HepG2 (cell line): Measurements from ENCODE around the gene NKX6-1. TPM values are rescaled to one million over a fixed set of nuclear protein-coding genes. Genes with fewer than 3 reads are reported as not detected.

ENCODE experiments used
- ATAC-seq: fragments of 200-7000 bp; cut with Tn5 transposase; 3 replicates; pipeline ENCODE4 v1.9.1; 2020; ENCODE audit warnings: mild to moderate bottlenecking, moderate library complexity
- BruUV-seq: library from RNA; stranded (reverse); fragments of 400-500 nt; replicated peaks from 2 replicates; lab custom pipeline; 2021; lab: Mats Ljungman, UMichigan
- CTCF ChIA-PET: fragments of 300-600 bp; formaldehyde crosslinking; extraction: SDS; loops from one replicate; lab custom pipeline; 2021; ENCODE audit warnings: low total read pairs, inconsistent platforms, low intra/inter-chr PET ratio; lab: Yijun Ruan, JAX
- POLR2A ChIA-PET: fragments of 350-600 bp; sonication (Branson Sonifier 250); formaldehyde crosslinking; loops from one replicate; lab custom pipeline; 2020; ENCODE audit warnings: antibody characterized with exemption, inconsistent platforms; lab: Yijun Ruan, JAX
- DNase-seq: peaks from one replicate; pipeline ENCODE4 v3.0.0-alpha.2; 2015; ENCODE audit warnings: low spot score
- FAIRE-seq: peaks from 3 replicates; lab custom pipeline; 2011; peaks lifted over from hg19 to GRCh38; lab: Jason Lieb, UNC
- H2AFZ ChIP-seq: one replicate; pipeline ENCODE4 v1.6.1; 2011; ENCODE audit warnings: low read length, inconsistent platforms
- H3K27ac ChIP-seq: fragments of 300-600 bp; 3 replicates; pipeline ENCODE4 v1.8.0; 2011; ENCODE audit warnings: mixed run types, mild to moderate bottlenecking, mixed read lengths, low read length, inconsistent platforms; ENCODE audit not compliant: insufficient read depth; ENCODE audit errors: extremely low read length
- H3K27me3 ChIP-seq, 2 experiments: fragments of 200-600 bp in 1 of 2; 2 replicates in 1 of 2; 3 replicates in 1 of 2; pipeline versions ENCODE4 v1.6.0 to v1.8.0; 2011; ENCODE audit warnings: low read length in 2 of 2, mild to moderate bottlenecking in 2 of 2, moderate library complexity in 2 of 2, inconsistent platforms in 1 of 2; ENCODE audit not compliant: insufficient read depth in 2 of 2, control insufficient read depth in 1 of 2
- H3K36me3 ChIP-seq, 2 experiments: fragments of 200-600 bp in 1 of 2; replicated peaks in 1 of 2; 2 replicates in 1 of 2; 3 replicates in 1 of 2; pipeline versions ENCODE4 v1.5.1 to v1.8.0; 2011; ENCODE audit warnings: low read length in 2 of 2, inconsistent platforms in 1 of 2; ENCODE audit not compliant: insufficient read depth in 2 of 2, control insufficient read depth in 1 of 2
- H3K4me1 ChIP-seq: 2 replicates; pipeline ENCODE4 v1.5.1; 2012; ENCODE audit warnings: low read length, inconsistent platforms; ENCODE audit not compliant: insufficient read depth
- H3K4me2 ChIP-seq: 2 replicates; pipeline ENCODE4 v1.6.0; 2011; ENCODE audit warnings: low read depth, low read length, inconsistent platforms
- H3K4me3 ChIP-seq, 3 experiments: fragments of 200-600 bp in 1 of 3; sonication (generic), shearing (Covaris generic) in 1 of 3; replicated peaks in 1 of 3; 2 replicates each; pipeline ENCODE4 v1.5.1; 2011 to 2016; ENCODE audit warnings: low read length in 3 of 3, inconsistent platforms in 2 of 3, low read depth in 2 of 3, mild to moderate bottlenecking in 2 of 3, control low read depth in 1 of 3, mixed read lengths in 1 of 3; ENCODE audit not compliant: insufficient read depth in 1 of 3
- H3K79me2 ChIP-seq: one replicate; pipeline ENCODE4 v1.6.1; 2011; ENCODE audit warnings: low read length, inconsistent platforms; ENCODE audit not compliant: insufficient read depth
- H3K9ac ChIP-seq: 2 replicates; pipeline ENCODE4 v1.6.0; 2011; ENCODE audit warnings: mild to moderate bottlenecking, low read depth, low read length, inconsistent platforms; ENCODE audit not compliant: insufficient read depth
- H3K9me3 ChIP-seq: 2 replicates; pipeline ENCODE4 v1.5.1; 2012; ENCODE audit warnings: mild to moderate bottlenecking, low read length
- H4K20me1 ChIP-seq: 2 replicates; pipeline ENCODE4 v1.6.0; 2011; ENCODE audit warnings: inconsistent platforms, mild to moderate bottlenecking, low read length, moderate library complexity; ENCODE audit not compliant: insufficient read depth
- AKNA ChIP-seq: sonication (generic); formaldehyde crosslinking; IDR thresholded peaks from 2 replicates; pipeline ENCODE4 v1.4.0; 2020; ENCODE audit warnings: missing genetic modification reagents, borderline replicate concordance
- BCL3 ChIP-seq: sonication (generic); formaldehyde crosslinking; IDR thresholded peaks from 2 replicates; pipeline ENCODE4 v1.5.1; 2020; ENCODE audit warnings: mild to moderate bottlenecking, missing genetic modification reagents, moderate library complexity
- CEBPB ChIP-seq: IDR thresholded peaks from 2 replicates; pipeline ENCODE4 v1.6.1; 2011; ENCODE audit warnings: low read depth, low read length, improper control_type of control experiment, borderline replicate concordance
- CHD2 ChIP-seq: IDR thresholded peaks from 2 replicates; pipeline ENCODE4 v1.6.1; 2011; ENCODE audit warnings: low read depth, low read length, improper control_type of control experiment
- GLMP ChIP-seq: sonication (generic); formaldehyde crosslinking; IDR thresholded peaks from 2 replicates; pipeline ENCODE4 v1.9.0; 2021; ENCODE audit warnings: missing genetic modification reagents, mild to moderate bottlenecking, borderline replicate concordance
- KLF12 ChIP-seq: sonication (generic); formaldehyde crosslinking; IDR thresholded peaks from 2 replicates; pipeline ENCODE4 v1.4.0; 2020; ENCODE audit warnings: missing genetic modification reagents, borderline replicate concordance
- RFX3 ChIP-seq: IDR thresholded peaks from 2 replicates; pipeline ENCODE4 v1.6.1; 2016; ENCODE audit warnings: missing biosample characterization, missing genetic modification reagents
- RFX5 ChIP-seq: IDR thresholded peaks from 2 replicates; pipeline ENCODE4 v1.6.1; 2011; ENCODE audit warnings: low read depth, low read length, improper control_type of control experiment
- SOX13 ChIP-seq, 3 experiments: fragments of 450-650 bp in 1 of 3; sonication (generic) in 1 of 3; formaldehyde crosslinking in 1 of 3; IDR thresholded peaks in 2 of 3; conservative IDR thresholded peaks in 1 of 3; 2 replicates each; pipeline versions ENCODE4 v1.5.0 to v1.6.1; 2016 to 2020; ENCODE audit warnings: antibody characterized with exemption in 1 of 3, mild to moderate bottlenecking in 1 of 3, missing compliant biosample characterization in 1 of 3, missing genetic modification reagents in 1 of 3, moderate library complexity in 1 of 3
- ZNF20 ChIP-seq: sonication (generic); formaldehyde crosslinking; IDR thresholded peaks from 2 replicates; pipeline ENCODE4 v1.4.0; 2020; ENCODE audit warnings: mild to moderate bottlenecking, moderate library complexity, missing genetic modification reagents
- ZNF275 ChIP-seq: sonication (generic); formaldehyde crosslinking; IDR thresholded peaks from 2 replicates; pipeline ENCODE4 v1.8.0; 2022; ENCODE audit warnings: missing genetic modification reagents, mild to moderate bottlenecking, inconsistent platforms, borderline replicate concordance
- ZNF282 ChIP-seq: fragments of 450-650 bp; IDR thresholded peaks from 2 replicates; pipeline ENCODE4 v1.6.1; 2018; ENCODE audit not compliant: partially characterized antibody
- ZNF546 ChIP-seq: sonication (generic); formaldehyde crosslinking; conservative IDR thresholded peaks from 2 replicates; pipeline ENCODE4 v1.8.1; 2023; ENCODE audit warnings: mild to moderate bottlenecking, missing genetic modification reagents
- ZNF691 ChIP-seq: sonication (generic); formaldehyde crosslinking; IDR thresholded peaks from 2 replicates; pipeline ENCODE4 v1.4.0; 2020; ENCODE audit warnings: missing genetic modification reagents, low read depth, mild to moderate bottlenecking, borderline replicate concordance
- ZNF878 ChIP-seq: sonication (generic); formaldehyde crosslinking; IDR thresholded peaks from 2 replicates; pipeline ENCODE4 v1.8.1; 2023; ENCODE audit warnings: mild to moderate bottlenecking, missing genetic modification reagents, moderate library complexity
- WGBS: methylation state at CpG from one replicate; pipeline ENCODE4 v1.1.6; 2017; ENCODE audit warnings: low lambda C conversion rate; 5-methylcytosine and 5-hydroxymethylcytosine counted together
- in situ Hi-C: cut with HindIII; loops from 2 replicates; pipeline ENCODE4 v1.10.0; 2017; ENCODE audit warnings: low pct_unique_long_range_greater_than_20kb; ENCODE audit not compliant: extremely low pct_ligation_motif_present
- intact Hi-C: fragments of 100-400 bp; cut with micrococcal nuclease; formaldehyde crosslinking; loops from one replicate; pipeline ENCODE4 v1.10.0; 2022; ENCODE audit not compliant: unreplicated experiment
- polyA plus RNA-seq, 8 experiments: library from polyadenylated mRNA; depleted of rRNA in 3 of 8; stranded (reverse) in 7 of 8; unstranded in 1 of 8; fragments of >200 nt; fragmentation: Illumina TruSeq in 4 of 8; extraction: Trizol in 4 of 8; gene quantifications; 2 replicates each; pipeline versions ENCODE4 v1.2.1 to v1.2.3, GENCODE V29; 2011 to 2016; ENCODE audit warnings: low read depth in 4 of 8, missing spikeins in 1 of 8, mixed read lengths in 1 of 8; ENCODE audit not compliant: insufficient read depth in 1 of 8
- total RNA-seq, 5 experiments: library from RNA; depleted of rRNA; stranded (reverse); fragments of >200 nt; fragmentation: Illumina TruSeq; extraction: Trizol; gene quantifications; 2 replicates each; pipeline ENCODE4 v1.2.3, GENCODE V29; 2016; ENCODE audit warnings: low read depth in 1 of 5

NKX6-1 gene
- total and polyA plus RNA-seq, 2 of the 13 experiments (the other 11 are each of a cell fraction or from before 2014, with no cell fraction given): not detected

- DNase-seq: no peak
- FAIRE-seq: no peak
- H3K27me3 ChIP-seq: no peaks in the 10 kb centered on the region
- intact Hi-C loops: no loop called here
- in situ Hi-C loops: no loop called here
- no peak overlapping the region for H2AFZ ChIP-seq
- BruUV-seq: no TSS peak
- no peaks in the 10 kb centered on the region for H3K79me2 ChIP-seq
- H3K4me1 ChIP-seq: no peaks in the 10 kb centered on the region
- H3K9me3 ChIP-seq: no peaks in the 10 kb centered on the region
- H3K27ac ChIP-seq: no peak overlapping the region
- no peak overlapping the region for H3K4me2 ChIP-seq
- H4K20me1 ChIP-seq: no peaks in the 10 kb centered on the region
- POLR2A ChIA-PET: no interaction called here
- no peak overlapping the region for H3K9ac ChIP-seq
- H3K4me3 ChIP-seq: no peak overlapping the region
- 75% methylated on average over 2 of the region's 2 CpGs for WGBS
- CTCF ChIA-PET: no interaction called here
- no peaks in the 10 kb centered on the region for H3K36me3 ChIP-seq
- ATAC-seq: no peak
- TF ChIP-seq AKNA (no peak), ZNF546 (CRISPR knock-in tag) (no peak), KLF12 (CRISPR knock-in tag) (no peak), ZNF282 (no peak), SOX13 (IDR thresholded peaks at IDR 0.05) (no peak), SOX13 (CRISPR knock-in tag; conservative IDR thresholded peaks at IDR 0.05 in 1 of 2, IDR thresholded peaks at IDR 0.05 in 1 of 2) (no peak), CEBPB (no peak), ZNF275 (CRISPR knock-in tag) (no peak), BCL3 (CRISPR knock-in tag) (no peak), CHD2 (no peak), RFX3 (CRISPR knock-in tag) (no peak), GLMP (CRISPR knock-in tag) (no peak), RFX5 (no peak), ZNF20 (CRISPR knock-in tag) (no peak), ZNF878 (CRISPR knock-in tag) (no peak), ZNF691 (CRISPR knock-in tag) (no peak)
Observed at GRCh38 chr4:84535901-84536300, 36.8 kb upstream of the NKX6-1 start.
